SIG-M5 treated with dmso at 0.1 percent for 504 hours (cell line): Measurements from ENCODE around the gene ART5.
A peak's percentile ranks its signal among the peaks of the same experiment; 100 is the strongest.
"Not testable (repeated sequence)": the region's sequence is repeated elsewhere in the genome, so short reads cannot be mapped to it uniquely, and the experiment has no call there.

Source experiments
- DNase-seq: peaks from one replicate; lab custom pipeline; 2025; ENCODE audit not compliant: unreplicated experiment; lab: John Stamatoyannopoulos, UW

Gene ART5

DNA sequence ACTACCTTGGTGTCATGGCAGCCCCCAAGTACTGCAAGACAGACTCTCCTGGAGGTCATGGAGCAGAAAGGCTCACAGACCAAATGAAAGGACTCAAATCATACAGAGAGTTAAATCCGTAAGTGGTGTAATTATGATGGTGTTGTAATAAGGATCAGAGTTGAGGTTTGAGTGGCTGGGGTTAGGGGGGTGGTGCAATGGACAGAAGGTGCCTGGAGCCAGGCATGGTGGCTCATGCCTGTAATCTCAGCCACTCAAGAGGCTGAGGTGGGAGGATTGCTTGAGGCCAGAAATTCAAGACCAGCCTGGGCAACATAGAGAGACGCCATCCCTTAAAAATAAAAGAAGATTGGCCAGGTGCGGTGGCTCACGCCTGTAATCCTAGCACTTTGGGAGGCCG lies 18.7 kb downstream of the ART5 start:
- no peak for DNase-seq

DNA sequence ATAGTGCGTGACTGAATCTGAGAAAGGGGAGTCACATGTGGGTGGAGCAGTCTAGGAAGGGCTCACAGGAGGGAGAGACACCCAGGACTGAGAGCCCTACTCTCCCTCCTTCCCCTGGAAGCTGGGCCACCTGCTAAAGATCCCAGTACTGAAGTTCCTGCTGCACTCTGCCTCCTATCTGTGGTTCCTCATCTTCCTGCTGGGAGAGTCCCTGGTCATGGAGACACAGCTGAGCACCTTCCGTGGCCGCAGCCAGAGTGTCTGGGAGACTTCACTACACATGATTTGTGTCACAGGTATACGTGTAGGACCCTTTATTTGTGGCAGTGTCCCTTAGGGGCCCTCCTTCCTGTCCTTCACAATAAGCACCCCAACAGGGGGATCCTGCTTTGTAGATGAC lies 19.3 kb downstream of the ART5 start:
- DNase-seq: no peak

DNA sequence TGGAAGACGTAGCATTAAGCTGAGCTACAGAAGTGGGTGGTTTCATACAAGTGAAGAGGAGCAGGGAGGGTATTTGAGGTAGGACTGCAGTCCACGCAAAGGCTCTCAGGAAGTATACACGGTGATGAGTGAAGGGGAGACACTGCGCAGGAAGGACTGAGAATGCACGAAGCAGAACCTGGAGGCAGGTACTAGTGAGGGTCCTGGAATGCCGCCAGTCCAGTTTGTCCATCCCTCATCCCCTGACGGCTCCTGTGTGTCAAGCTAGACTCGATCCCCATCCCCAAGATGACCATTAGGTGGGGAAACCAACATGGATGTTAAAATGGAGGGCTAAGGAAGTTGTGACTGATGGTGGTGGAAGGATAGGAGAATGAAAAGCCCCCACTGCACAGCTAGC lies 23.8 kb downstream of the ART5 start:
- no peak for DNase-seq

DNA sequence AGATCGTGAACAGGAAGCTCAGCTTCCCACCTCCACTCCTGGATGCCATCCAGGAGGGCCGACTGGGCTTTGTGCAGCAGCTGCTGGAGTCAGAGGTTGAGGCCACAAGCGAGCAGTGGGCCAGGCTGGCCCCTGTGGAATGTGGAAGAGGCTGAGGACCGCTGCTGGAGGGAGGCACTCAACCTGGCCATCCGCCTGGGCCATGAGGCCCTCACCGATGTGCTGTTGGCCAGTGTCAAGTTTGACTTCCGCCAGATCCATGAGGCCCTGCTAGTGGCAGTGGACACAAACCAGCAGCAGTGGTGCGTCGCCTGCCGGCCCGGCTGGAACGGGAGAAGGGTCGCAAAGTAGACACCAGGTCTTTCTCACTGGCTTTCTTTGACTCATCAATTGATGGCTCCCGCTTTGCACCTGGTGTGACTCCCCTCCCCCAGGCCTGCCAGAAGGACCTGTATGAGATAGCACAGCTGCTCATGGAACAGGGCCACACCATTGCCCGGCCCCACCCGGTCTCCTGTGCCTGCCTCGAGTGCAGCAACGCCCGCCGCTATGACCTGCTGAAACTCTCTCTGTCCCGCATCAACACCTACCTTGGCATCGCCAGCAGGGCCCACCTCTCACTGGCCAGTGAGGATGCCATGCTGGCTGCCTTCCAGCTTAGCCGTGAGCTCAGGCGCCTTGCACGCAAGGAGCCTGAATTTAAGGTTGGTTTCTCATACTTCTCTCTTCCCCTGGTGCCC lies 24.9 kb downstream of the ART5 start:
- no peak for DNase-seq

DNA sequence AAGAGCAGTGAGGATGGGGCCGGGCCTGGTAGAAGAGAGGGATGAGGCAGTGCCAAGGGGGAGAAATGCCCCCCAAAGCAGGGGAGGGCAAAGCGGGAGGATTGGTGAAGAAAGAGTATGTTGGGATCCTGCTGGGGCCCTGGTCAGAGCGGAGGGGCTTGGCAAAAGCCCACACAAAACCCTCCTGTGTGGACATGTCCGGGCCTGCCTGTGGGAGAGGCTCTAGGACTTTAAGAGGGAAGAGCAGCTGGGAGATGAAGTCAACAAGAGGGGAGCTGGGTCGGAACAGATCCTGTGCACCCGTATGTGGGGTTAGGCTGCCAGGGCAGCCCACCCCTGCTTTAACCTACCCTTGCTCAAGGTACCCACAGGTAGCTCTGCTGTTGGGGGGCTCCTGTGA lies 25.8 kb downstream of the ART5 start:
- DNase-seq: no peak

DNA sequence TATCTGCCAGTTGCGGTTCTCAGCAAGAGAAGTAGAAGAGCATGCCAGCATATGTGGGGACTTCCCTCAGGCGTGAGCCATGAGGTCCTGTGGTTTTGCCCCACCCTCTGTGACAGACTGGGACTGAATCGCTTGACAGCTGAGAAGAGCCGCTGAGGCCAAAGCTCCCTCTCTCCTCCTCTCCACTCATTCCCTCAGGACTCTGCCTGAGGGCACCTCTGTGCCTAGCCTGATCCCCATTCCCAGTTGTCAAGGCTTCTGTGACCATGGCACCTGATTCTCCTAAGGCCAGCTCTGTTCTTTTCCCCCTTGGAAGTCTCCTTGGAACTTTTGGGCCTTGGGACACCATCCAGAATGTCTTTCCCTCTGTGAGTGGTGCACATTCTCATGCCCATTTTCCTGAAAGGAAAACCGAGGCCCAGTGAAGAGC lies 27.0 kb downstream of the ART5 start:
- peak; percentile 76 for DNase-seq

DNA sequence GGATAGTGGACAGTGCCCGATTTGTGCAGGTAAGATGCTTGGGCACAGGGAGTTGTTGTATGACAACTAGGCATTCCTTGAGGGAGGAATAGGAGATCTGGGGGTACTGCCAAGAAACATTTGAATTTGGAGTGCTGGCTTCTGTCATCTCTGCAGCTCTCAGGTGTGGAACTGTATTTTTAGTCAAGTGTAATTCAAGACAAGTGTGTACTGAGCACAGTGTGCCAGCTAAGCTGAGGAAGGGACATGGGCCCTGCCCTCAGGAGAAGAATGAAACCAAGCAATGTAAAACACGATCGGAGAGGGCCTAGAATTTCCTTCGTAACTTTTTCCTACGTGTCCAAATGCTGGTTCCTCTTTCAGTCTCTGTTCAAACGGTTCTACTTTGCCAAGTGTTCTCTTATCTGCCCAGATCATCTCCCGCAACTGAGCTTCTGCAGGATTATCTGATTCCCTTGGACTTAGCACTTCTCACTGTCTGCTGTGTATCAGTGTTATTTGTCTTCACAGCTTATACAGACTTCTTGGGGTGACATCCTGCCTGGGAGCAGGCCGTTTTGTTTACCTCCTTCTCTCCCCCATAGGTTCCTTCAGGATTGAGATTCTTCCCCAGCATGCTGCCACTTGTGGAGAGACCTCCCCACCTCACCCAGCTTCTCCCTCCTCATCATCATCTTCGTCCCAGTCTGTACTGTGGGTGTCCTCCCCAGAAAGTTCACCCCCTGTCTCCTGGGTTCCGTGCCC lies 27.6 kb downstream of the ART5 start:
- DNase-seq: peak; percentile 80

DNA sequence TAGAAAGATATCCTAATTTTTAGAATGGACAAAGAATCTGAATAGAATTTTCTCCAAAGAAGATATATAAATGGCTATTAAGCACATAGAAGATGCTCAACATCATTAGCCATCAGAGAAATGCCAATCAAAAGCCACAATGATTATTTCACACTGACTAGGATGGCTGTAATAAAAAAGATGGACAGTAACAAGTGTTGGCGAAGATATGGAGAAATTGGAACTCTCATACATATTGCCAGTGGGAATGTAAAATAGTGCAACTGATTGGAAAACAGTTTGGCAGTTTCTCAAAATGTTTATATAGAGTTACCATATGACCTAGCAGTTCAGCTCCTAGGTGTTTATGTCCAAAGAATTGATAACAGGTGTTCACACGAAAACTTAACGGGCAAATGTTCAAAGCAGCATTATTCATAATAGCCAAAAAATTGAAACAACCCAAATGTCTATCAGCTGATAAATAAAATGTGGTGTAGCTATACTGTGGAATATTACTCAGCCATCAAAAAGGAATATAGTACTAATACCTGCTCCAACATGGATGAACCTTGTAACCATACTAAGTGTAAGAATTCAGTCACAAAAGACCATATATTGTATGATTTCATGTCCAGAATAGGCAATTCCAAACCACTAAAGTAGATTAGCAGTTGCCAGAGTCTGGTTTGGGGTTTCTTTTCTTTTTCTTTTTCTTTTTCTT lies 29.7 kb downstream of the ART5 start:
- no peak for DNase-seq

DNA sequence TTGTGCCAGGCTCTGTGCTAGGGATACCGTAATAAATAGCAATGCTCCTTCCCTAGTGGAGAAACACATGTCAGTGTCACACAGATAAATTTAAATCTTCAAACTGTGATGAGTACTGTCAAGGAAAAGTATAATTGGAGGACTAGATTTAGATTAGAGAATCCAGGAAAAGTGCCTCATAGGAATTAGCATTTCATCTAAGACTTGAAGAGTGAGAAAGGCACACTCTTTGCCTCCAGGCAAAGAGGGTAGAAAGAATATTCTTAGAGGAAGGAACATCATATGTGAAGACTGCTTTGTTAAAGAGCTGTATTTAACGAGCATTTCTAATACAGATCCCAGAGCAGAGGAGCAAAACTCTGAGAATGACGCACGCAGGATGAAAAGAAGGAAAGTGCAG lies 30.9 kb downstream of the ART5 start:
- no peak for DNase-seq

DNA sequence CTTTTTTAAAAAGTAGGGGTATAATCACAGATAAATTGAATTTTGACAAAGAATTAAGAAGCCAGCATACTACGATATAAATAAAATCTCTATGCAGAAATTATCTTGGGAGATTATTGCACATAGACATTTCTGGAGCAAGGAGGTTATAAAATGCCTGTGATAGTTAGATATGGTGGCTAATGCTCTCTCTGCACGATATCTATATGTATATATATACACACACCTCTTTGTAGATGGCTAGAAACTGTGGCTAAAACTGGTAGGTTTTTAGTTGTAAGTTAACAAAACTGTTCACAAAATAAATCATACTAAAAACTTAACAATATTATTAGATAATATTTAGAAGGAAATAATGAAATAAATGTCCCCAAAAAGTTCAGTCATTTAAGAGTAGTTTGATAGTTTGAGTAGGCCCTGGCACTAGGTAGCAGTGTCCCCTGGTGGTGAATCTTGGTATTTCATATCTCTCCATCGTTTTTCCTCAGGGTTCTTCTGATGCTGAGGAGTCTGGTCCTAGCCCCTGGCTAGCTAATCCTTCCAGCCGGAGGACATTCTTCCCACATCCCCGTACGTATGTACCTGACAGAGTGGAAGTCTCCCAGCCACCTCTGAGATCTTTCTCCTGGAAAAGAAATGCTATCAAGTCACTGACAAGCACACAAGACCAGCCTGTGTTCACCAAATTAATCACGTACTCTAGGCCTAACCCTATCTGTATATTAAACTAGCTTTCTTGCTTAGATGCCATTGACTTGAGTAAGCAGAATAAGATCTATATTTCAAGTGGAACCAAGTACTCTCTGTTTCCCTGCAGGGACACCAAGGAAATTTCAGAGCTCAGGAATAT lies 32.2 kb downstream of the ART5 start:
- DNase-seq: peak; percentile 31

DNA sequence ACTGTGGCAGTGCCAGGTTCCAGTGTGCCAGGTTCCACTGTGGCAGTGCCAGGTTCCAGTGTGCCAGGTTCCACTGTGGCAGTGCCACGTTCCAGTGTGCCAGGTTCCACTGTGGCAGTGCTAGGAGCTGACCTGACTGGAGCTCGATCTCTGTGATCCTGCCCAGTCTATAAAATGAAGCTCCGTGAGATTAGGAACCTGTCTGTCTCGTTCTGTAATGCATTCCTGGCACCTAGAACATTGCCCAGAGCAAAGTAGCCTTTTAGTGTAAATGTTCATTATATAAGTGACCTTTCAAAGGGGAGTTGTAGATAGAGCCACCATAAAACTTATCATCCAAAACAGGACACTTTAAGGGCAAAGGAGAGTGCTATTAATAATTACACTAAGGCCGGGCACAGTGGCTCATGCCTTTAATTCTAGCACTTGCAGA lies 36.0 kb downstream of the ART5 start:
- no peak for DNase-seq

DNA sequence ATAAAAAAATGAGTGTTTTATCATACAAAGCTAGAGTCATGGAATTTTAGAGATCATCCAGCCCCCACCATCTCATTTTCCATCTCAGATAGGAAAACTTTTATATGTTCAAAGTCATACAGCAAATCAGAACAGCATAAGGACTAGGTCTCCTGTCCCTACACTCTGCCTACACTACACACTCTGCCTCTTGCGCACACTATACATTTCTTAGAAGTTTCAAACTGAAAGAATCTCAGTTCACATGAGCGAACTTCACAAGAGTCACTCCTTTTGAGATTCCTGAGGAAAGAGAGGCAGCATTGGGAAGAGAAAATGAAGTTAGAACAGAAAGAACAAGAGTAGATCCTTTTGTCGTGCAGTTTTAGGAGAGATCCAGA lies 36.5 kb downstream of the ART5 start:
- no peak for DNase-seq

DNA sequence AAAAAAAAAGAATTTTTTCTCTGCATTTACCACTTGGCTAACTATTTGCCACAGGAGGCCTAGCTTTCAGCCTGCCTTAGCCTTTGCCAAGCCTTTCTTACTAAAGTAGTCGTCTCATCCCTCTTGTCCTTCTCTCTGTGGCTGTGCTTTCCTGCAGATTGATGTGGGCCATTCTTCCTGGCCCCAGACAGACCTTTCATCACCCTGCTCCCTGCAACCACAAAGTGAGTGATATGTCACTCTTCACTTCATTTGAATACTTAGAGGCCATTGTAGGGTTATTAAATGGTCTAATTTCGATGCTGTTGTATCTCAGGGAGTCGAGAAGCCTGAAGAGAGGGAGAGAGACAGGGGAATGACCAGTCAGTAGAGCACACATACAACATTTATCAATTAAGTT lies 37.6 kb downstream of the ART5 start:
- DNase-seq: no peak

DNA sequence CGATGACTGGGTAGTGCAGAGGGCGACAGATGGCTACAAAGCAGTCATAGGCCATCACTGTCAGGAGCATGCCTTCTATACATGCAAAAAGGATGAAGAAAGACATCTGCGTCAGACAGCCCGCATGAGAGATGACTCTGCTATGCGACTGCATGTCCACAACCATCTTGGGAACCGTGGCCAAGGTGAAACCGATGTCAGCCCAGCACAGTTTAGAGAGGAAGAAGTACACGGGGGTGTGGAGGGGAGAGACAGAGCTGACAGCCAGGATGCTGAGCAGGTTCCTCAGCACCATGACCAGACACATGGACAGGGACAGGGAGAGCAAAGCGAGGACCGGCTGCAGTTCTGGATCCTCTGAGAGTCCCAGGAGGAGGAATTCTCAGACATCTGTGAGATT lies 41.6 kb downstream of the ART5 start:
- not testable (repeated sequence) for DNase-seq

DNA sequence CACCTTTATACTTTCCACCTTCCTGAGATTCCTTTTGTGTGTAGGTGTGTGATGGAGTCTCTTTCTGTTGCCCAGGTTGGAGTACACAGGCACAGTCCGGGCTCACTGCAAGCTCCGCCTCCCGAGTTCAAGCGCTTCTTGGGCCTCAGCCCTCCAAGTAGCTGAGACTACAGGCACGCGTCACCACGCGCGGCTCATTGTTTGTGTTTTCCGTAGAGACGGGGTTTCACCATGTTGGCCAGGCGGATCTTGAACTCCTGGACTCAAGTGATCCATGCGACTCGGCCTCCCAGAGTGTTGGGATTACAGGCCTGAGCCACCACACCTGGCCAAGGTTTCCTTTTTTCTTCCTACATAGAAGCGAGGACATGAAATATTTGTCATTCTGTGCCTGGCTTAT lies 44.0 kb downstream of the ART5 start:
- not testable (repeated sequence) for DNase-seq

DNA sequence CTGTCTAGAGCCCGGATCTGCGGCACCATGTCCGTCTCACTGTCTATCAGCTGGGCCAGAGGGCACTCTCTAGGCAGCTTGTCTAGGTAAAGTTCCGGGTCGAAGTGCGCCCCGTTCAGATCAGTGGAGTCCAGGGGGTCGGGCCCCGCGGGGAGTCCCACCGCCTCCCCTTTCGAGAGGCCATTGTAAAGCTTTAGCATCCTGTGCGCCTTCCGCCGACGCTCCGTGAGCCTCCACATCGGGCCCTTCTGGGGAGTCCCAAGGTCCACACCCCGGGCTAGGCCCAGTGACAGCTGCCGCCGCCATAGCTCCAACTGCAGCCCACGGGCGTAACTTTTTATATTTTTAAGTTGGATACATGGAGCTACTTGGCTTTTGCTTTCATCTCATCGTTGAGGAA lies 50.5 kb downstream of the ART5 start:
- not testable (repeated sequence) for DNase-seq

DNA sequence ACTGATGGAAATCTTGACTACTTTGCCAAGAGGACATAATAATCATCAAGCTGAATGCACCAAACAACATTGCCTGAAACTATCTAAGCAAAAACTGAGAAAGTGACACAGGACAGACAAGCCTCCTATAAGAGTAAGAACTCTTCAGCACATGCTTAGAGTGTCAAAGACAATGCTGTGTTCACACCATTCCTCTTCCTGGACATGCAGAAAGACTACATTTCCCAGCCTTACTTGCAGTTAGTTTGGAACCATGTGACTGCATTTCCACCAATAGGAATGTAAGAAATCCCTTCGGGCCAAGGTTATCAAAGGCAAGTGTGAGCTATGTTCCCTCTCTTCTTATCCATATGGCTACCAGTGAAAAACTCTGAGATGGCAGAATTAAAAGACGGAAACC lies 51.6 kb downstream of the ART5 start:
- DNase-seq: not testable (repeated sequence)

DNA sequence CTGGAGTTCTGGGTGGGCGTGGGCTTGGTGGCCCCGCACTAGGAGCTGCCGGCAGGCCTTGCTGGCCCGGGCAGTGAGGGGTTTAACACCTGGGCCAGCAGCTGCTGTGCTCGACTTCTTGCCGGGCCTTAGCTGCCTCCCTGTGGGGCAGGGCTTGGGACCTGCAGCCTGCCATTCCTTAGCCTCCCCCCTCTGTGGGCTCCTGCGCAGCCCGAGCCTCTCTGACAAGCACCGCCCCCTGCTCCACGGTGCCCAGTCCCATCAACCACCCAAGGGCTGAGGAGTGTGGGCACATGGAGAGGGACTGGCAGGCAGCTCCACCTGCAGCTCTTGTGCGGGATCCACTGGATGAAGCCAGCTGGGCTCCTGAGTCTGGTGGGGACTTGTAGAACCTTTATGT lies 53.0 kb downstream of the ART5 start:
- DNase-seq: not testable (repeated sequence)
